Muscle of leg (tissue), 16 donors: ENCODE measurements around the gene SAMD4A. TPM values are rescaled to one million over a fixed set of nuclear protein-coding genes. Genes with fewer than 3 reads are reported as not detected.
A peak's percentile ranks its signal among the peaks of the same experiment; 100 is the strongest.

Source experiments
- DNase-seq: peaks from one replicate; pipeline ENCODE4 v3.0.0; 2013
- H3K27ac ChIP-seq: one replicate; pipeline ENCODE4 v1.5.1; 2013; ENCODE audit warnings: mild to moderate bottlenecking, low read length, control low read depth
- H3K27me3 ChIP-seq: one replicate; pipeline ENCODE4 v1.6.1; 2013; ENCODE audit warnings: low read length; ENCODE audit not compliant: control insufficient read depth, insufficient read depth
- H3K36me3 ChIP-seq: one replicate; pipeline ENCODE4 v1.6.1; 2013; ENCODE audit warnings: low read length; ENCODE audit not compliant: control insufficient read depth, insufficient read depth
- H3K4me1 ChIP-seq: one replicate; pipeline ENCODE4 v1.6.1; 2013; ENCODE audit warnings: low read length; ENCODE audit not compliant: control insufficient read depth, insufficient read depth
- H3K4me3 ChIP-seq: one replicate; pipeline ENCODE4 v1.5.1; 2013; ENCODE audit warnings: low read length, control low read depth
- H3K9me3 ChIP-seq: replicated peaks from 2 replicates; pipeline ENCODE4 v1.6.1; 2013; ENCODE audit warnings: low read depth, low read length; ENCODE audit not compliant: control insufficient read depth
- WGBS: methylation state at CpG from one replicate; pipeline ENCODE4 v1.1.5; 2013; ENCODE audit warnings: missing lambda C conversion rate; ENCODE audit not compliant: insufficient coverage; 5-methylcytosine and 5-hydroxymethylcytosine counted together
- long read RNA-seq, 11 donors: transcript quantifications; one replicate each; lab custom pipeline, GENCODE V29; 2026
- polyA plus RNA-seq, 8 donors: library from polyadenylated mRNA; unstranded; fragments of 120-200 nt; gene quantifications; one replicate each; pipeline versions ENCODE4 v1.2.1 to v1.2.3, GENCODE V29; 2013; ENCODE audit warnings: inconsistent platforms in 1 of 8, low replicate concordance in 1 of 8; ENCODE audit not compliant: insufficient read length in 8 of 8, insufficient read depth in 1 of 8
- total RNA-seq: library from RNA; stranded (reverse); fragments of 120-200 nt; gene quantifications from one replicate; pipeline ENCODE4 v1.2.4, GENCODE V29; 2013

The SAMD4A gene
- total RNA-seq (52.5 TPM), polyA plus RNA-seq (10 to 100 TPM; 39.5 to 74.1 (median 52.9) TPM)
- long read RNA-seq, donor 1: 0 reads
- long read RNA-seq, donor 2: 0 reads
- long read RNA-seq, donor 3, full-length matches to known transcripts: 2 of 23 reads
- long read RNA-seq, donor 3, partial matches to known transcripts: 14 of 23 reads
- long read RNA-seq, donor 3, other reads (novel, unspliced or antisense): 7 of 23 reads
- long read RNA-seq, donor 4, full-length matches to known transcripts: 1 of 6 reads
- long read RNA-seq, donor 4, partial matches to known transcripts: 5 of 6 reads
- long read RNA-seq, donor 4, other reads (novel, unspliced or antisense): 0 of 6 reads
- long read RNA-seq, donor 5, full-length matches to known transcripts: 8 of 46 reads
- long read RNA-seq, donor 5, partial matches to known transcripts: 38 of 46 reads
- long read RNA-seq, donor 5, other reads (novel, unspliced or antisense): 0 of 46 reads
- long read RNA-seq, donor 6, full-length matches to known transcripts: 1 of 60 reads
- long read RNA-seq, donor 6, partial matches to known transcripts: 59 of 60 reads
- long read RNA-seq, donor 6, other reads (novel, unspliced or antisense): 0 of 60 reads
- long read RNA-seq, donor 7, full-length matches to known transcripts: 5 of 12 reads
- long read RNA-seq, donor 7, partial matches to known transcripts: 7 of 12 reads
- long read RNA-seq, donor 7, other reads (novel, unspliced or antisense): 0 of 12 reads
- long read RNA-seq, donor 8, partial matches to known transcripts: 7 of 7 reads
- long read RNA-seq, donor 8, other reads (novel, unspliced or antisense): 0 of 7 reads
- long read RNA-seq, donor 9, full-length matches to known transcripts: 2 of 2 reads
- long read RNA-seq, donor 9, partial matches to known transcripts: 0 of 2 reads
- long read RNA-seq, donor 9, other reads (novel, unspliced or antisense): 0 of 2 reads
- long read RNA-seq, donor 10, transcript SAMD4A-207 (2 exons, 2,287 nt): major isoform, 5 of 18 reads
- long read RNA-seq, donor 10, partial matches to known transcripts: 13 of 18 reads
- long read RNA-seq, donor 10, other reads (novel, unspliced or antisense): 0 of 18 reads
- long read RNA-seq, donor 11, partial matches to known transcripts: 37 of 38 reads
- long read RNA-seq, donor 11, other reads (novel, unspliced or antisense): 0 of 38 reads

GRCh38 chr14:54566410-54567223 is at the start of gene SAMD4A:
TSS of gene SAMD4A (plus strand) at chr14:54567128. CDS start at chr14:54567917, 789 bp downstream.
- H3K4me1 ChIP-seq: peaks cover 28% of the 10 kb centered on the region
- under 1% methylated on average over 85 of the region's 91 CpGs for WGBS
- H3K36me3 ChIP-seq: peaks cover 11% of the 10 kb centered on the region
- no peaks in the 10 kb centered on the region for H3K27me3 ChIP-seq
- H3K9me3 ChIP-seq: no peaks in the 10 kb centered on the region
- H3K27ac ChIP-seq: peak within 1 kb of the TSS; percentile 91
- DNase-seq: peak; percentile 95
- H3K4me3 ChIP-seq: peak within 1 kb of the TSS; percentile 91

DNA sequence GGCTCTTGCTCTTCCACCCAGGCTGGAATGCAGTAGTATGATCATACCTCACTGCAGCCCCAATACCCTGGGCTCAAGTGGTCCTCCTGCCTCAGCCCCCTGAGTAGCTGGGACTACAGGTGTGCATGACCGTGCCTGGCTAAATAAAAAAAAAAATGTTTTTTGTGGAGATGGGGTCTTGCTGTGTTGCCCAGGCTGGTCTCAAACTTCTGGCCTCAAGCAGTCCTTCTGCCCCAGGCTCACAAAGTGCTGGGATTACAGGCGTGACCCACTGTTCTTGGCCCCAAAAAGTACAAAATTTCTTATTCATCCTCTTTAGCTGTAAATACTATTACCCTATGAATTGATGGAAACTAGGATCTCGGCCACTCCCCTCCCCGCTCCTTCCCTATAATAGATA is 42.5 kb upstream of the SAMD4A start:
- DNase-seq: no peak
- Histone ChIP-seq H3K27ac (no peak overlapping the region), H3K4me3 (no peak overlapping the region), H3K4me1 (no peaks in the 10 kb centered on the region), H3K9me3 (no peaks in the 10 kb centered on the region), H3K27me3 (no peaks in the 10 kb centered on the region), H3K36me3 (peaks cover 10% of the 10 kb centered on the region)
- WGBS: no CpG with 5 or more reads among the region's 4 CpGs

DNA sequence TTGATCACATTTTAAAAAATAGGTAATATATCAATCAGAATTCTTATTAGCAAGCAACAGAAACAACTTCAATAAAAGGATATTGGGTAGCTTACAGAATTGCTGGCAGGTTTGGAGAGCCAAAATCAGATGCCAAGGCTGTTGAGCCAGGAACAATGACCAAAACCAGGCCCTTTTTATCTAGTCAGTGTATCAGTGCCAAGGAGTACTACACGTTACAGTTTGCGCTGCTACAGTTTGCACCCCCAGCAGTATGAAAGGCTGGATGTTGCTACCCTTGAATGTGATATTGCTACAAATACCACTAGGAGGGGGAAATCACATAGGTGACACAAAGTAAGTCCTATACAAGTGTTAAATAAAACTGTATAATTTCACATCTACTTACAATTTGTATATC is 38.0 kb upstream of the SAMD4A start:
- Histone ChIP-seq H3K9me3 (no peaks in the 10 kb centered on the region), H3K36me3 (peaks cover 7% of the 10 kb centered on the region), H3K4me1 (no peaks in the 10 kb centered on the region), H3K27me3 (no peaks in the 10 kb centered on the region), H3K27ac (no peak overlapping the region), H3K4me3 (no peak overlapping the region)
- WGBS: no CpG with 5 or more reads among the region's 2 CpGs
- no peak for DNase-seq

DNA sequence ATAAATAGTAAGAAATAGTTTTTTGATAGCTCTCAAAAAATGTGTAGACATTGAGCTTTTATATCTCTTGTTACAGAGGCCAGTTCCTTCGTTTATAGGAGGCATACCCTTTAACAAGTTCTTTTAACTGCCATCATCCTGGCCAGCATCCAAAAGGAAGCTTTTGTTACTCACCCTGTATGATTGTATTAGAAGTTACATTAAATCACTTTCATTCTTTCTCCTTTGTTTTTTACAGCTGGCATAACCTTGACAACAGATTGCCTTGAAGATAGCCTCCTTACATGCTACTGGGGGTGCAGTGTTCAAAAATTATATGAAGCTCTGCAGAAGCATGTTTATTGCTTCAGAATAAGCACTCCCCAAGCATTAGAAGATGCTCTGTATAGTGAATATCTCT is 37.1 kb upstream of the SAMD4A start:
- H3K4me1 ChIP-seq: no peaks in the 10 kb centered on the region
- no peak overlapping the region for H3K4me3 ChIP-seq
- DNase-seq: no peak
- WGBS: no CpG with 5 or more reads among the region's 1 CpG
- no peaks in the 10 kb centered on the region for H3K9me3 ChIP-seq
- peaks cover 6% of the 10 kb centered on the region for H3K36me3 ChIP-seq
- no peak overlapping the region for H3K27ac ChIP-seq
- H3K27me3 ChIP-seq: no peaks in the 10 kb centered on the region

GRCh38 chr14:54532111-54533012 is 34.6 kb upstream of the SAMD4A start:
- no peak for DNase-seq
- no peaks in the 10 kb centered on the region for H3K9me3 ChIP-seq
- WGBS: no CpG with 5 or more reads among the region's 3 CpGs

GRCh38 chr14:54533100-54533499 is 33.8 kb upstream of the SAMD4A start:
- no peak for DNase-seq
- peaks cover 3% of the 10 kb centered on the region for H3K36me3 ChIP-seq
- H3K27me3 ChIP-seq: no peaks in the 10 kb centered on the region
- no CpG with 5 or more reads among the region's 1 CpG for WGBS
- H3K27ac ChIP-seq: no peak overlapping the region
- no peak overlapping the region for H3K4me3 ChIP-seq
- H3K9me3 ChIP-seq: no peaks in the 10 kb centered on the region
- H3K4me1 ChIP-seq: no peaks in the 10 kb centered on the region

More at GRCh38 chr14:54532111-54533012, 34.6 kb upstream of the SAMD4A start:
- no peak overlapping the region for H3K27ac ChIP-seq
- no peak overlapping the region for H3K4me3 ChIP-seq
- H3K4me1 ChIP-seq: no peaks in the 10 kb centered on the region
- H3K27me3 ChIP-seq: no peaks in the 10 kb centered on the region
- H3K36me3 ChIP-seq: peaks cover 2% of the 10 kb centered on the region

DNA sequence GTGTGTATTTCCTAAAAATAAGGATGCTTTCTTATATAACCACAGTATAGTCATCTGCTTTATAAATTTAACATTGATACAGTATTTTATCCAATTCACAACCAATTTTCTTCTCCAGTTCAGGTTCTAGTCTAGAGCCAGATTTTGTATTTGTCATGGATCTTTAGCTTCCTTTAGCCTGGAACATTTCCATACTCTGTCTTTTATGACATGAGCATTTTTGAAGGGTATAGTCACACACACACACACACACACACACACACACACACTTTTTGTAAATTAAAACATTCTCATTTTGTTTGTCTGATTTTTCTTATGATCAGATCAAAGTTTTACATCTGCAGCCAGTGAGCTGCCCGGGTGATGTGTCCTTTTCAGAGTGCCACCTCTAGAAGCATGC is 31.8 kb upstream of the SAMD4A start:
- WGBS: no CpG with 5 or more reads among the region's 1 CpG
- Histone ChIP-seq H3K4me3 (no peak overlapping the region), H3K4me1 (no peaks in the 10 kb centered on the region), H3K36me3 (peaks cover 4% of the 10 kb centered on the region), H3K27me3 (no peaks in the 10 kb centered on the region), H3K9me3 (no peaks in the 10 kb centered on the region), H3K27ac (no peak overlapping the region)
- peak; percentile 34 for DNase-seq

DNA sequence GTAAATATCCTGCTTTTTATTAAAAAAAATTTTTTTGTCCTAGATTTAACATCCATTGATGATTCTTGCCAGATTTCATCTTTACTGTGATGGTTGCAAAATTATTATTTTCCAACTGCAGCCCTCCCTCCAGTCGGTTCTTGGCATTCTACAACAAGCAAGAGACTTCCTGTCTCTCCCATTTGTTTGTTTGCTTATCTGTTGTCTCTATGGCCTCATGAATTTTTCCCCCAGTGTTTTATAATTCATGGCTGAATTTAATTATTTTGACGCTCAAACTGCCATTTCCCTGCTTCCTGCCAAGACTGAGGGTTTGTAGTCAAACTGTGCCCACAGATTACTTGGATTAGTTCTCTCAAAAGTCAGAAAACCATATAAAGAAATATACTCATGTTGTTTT is 31.3 kb upstream of the SAMD4A start:
- Histone ChIP-seq H3K4me3 (no peak overlapping the region), H3K27me3 (no peaks in the 10 kb centered on the region), H3K36me3 (peaks cover 5% of the 10 kb centered on the region), H3K4me1 (no peaks in the 10 kb centered on the region), H3K27ac (no peak overlapping the region), H3K9me3 (no peaks in the 10 kb centered on the region)
- 40% methylated on average over 1 of the region's 2 CpGs for WGBS
- DNase-seq: peak; percentile 58

GRCh38 chr14:54537651-54538050 is 29.3 kb upstream of the SAMD4A start:
- H3K27ac ChIP-seq: no peak overlapping the region
- no peak for DNase-seq
- H3K36me3 ChIP-seq: peaks cover 7% of the 10 kb centered on the region
- no CpG with 5 or more reads among the region's 2 CpGs for WGBS
- H3K9me3 ChIP-seq: no peaks in the 10 kb centered on the region
- H3K4me1 ChIP-seq: no peaks in the 10 kb centered on the region
- H3K4me3 ChIP-seq: no peak overlapping the region
- H3K27me3 ChIP-seq: no peaks in the 10 kb centered on the region
